GM12875 (cell line): ENCODE measurements around the gene WDR37.

Experiments used
- H3K4me3 ChIP-seq: one replicate; pipeline ENCODE4 v1.5.1; 2011; ENCODE audit warnings: low read depth, low read length, control low read depth
- TF ChIP-seq, protein P1 (sequence below): IDR thresholded peaks from 2 replicates; pipeline ENCODE4 v1.5.1; 2011; ENCODE audit warnings: low read depth, mild to moderate bottlenecking, control low read depth, inconsistent platforms, low read length, moderate library complexity, borderline replicate concordance; ENCODE audit not compliant: insufficient read depth

Gene WDR37

DNA sequence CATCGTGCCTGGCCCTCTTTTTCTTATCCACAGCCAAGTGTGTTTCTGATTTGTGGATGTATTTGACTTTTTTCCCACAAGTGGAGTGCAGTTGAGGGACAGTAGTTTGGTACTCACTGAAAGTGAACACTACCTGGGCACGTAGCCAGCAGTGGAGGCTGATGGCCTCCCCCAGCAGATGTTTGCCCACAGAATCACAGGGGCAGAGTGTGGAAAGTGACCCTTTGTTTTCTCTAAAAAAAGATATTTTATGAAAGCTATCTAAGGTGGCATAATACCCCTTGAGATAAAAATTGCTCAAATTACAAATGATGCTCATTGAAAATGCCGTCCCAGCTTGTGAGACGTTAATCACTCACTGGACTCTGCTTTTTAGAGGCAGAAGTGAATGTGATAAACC, 29.1 kb downstream of the WDR37 start:
- TF ChIP-seq, protein P1, sequence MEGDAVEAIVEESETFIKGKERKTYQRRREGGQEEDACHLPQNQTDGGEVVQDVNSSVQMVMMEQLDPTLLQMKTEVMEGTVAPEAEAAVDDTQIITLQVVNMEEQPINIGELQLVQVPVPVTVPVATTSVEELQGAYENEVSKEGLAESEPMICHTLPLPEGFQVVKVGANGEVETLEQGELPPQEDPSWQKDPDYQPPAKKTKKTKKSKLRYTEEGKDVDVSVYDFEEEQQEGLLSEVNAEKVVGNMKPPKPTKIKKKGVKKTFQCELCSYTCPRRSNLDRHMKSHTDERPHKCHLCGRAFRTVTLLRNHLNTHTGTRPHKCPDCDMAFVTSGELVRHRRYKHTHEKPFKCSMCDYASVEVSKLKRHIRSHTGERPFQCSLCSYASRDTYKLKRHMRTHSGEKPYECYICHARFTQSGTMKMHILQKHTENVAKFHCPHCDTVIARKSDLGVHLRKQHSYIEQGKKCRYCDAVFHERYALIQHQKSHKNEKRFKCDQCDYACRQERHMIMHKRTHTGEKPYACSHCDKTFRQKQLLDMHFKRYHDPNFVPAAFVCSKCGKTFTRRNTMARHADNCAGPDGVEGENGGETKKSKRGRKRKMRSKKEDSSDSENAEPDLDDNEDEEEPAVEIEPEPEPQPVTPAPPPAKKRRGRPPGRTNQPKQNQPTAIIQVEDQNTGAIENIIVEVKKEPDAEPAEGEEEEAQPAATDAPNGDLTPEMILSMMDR, result no peak
- no peak overlapping the region for H3K4me3 ChIP-seq

DNA sequence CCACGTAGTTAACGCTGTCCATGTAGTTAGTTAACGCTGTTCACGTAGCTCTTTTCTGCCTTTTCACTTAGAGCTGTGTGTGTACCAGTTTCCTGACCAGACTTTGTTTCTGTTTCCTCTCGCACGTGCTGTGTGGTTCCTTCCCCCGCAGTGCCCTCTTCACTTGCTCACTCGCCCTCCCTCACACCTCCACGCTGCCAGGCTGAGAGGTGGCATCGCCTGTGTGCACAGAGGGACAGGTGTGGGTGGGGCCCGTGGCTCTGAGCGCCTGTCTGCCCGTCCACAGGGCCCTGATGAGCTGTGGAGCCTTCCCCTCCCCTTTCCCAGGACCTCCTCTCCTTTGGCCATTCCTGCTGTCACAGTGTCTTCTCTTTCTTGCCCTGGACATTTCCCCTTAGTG, 30.6 kb downstream of the WDR37 start:
- TF ChIP-seq, protein P1, result no peak
- no peak overlapping the region for H3K4me3 ChIP-seq

DNA sequence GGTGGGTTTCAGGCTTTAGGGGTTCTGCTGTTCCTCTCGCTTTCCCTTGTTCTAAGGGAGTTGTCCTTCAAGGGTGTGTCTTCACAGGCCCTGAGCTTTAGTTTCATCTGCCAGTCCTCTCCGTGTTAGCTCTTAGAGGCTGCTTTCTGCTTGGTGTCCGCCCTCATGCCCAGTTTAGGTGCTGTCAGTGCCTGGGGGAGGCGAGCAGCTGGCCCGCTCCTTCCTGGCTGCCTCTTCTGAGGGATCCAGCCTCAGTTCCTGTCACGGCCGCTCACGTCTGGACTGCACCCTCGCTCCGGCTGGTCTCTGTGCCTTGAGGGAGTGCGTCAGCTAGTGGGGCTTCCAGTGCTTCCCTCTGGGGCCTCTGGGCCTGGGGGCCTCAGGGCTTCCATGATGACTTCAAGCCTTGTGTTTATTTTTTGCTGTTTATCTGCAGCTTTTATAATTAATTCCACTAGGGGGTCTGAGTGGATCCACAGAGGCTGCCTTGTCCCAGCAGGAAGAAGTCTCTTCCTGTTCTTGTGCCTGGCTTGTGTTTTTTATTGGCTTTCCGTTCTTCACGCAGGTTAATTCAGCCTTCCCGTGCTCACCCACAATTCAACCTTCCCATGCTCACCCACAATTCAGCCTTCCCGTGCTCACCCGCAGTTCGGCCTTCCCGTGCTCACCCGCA, 33.0 kb downstream of the WDR37 start:
- TF ChIP-seq, protein P1, result no peak
- no peak overlapping the region for H3K4me3 ChIP-seq

DNA sequence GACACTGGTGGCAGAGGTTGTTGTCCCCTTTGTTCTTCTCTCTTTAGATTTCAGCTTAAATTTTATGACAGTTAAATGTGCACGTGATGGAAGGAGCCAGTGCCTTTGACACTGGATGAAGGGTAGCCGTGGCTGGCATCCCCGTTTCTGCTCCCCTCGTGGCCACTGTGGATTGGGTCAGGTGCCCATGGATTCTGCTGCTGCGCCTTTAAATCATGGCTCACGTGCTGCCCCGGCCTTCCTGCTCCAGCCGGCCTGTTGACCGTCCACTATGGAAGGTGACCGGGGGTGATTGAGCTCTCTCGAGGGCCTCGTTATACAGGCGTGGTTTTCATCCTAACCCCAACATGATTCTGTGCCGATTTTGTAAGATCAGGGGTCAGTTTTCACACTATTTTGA, 34.5 kb downstream of the WDR37 start:
- TF ChIP-seq, protein P1, result no peak
- H3K4me3 ChIP-seq, result no peak overlapping the region

DNA sequence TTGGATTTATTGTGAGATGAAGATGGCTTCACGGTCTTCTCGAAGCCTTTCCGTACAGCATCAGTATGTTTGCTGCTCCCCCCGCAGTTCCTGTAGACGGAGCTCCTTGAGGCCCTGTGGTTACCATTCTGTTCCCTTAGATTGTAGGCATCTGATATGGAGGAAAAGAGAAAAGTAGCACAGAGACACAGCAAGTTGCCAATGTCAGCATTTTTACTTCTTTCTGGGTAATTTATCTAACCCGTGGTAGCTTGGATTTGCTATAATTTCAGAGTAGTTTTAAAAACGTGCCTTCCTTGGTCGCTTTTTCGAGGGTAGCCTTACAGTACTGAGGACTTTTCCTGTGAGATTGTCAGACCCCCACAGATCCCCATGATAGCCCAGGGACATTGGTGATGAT, 37.5 kb downstream of the WDR37 start:
- H3K4me3 ChIP-seq, result no peak overlapping the region
- TF ChIP-seq, protein P1, result no peak

DNA sequence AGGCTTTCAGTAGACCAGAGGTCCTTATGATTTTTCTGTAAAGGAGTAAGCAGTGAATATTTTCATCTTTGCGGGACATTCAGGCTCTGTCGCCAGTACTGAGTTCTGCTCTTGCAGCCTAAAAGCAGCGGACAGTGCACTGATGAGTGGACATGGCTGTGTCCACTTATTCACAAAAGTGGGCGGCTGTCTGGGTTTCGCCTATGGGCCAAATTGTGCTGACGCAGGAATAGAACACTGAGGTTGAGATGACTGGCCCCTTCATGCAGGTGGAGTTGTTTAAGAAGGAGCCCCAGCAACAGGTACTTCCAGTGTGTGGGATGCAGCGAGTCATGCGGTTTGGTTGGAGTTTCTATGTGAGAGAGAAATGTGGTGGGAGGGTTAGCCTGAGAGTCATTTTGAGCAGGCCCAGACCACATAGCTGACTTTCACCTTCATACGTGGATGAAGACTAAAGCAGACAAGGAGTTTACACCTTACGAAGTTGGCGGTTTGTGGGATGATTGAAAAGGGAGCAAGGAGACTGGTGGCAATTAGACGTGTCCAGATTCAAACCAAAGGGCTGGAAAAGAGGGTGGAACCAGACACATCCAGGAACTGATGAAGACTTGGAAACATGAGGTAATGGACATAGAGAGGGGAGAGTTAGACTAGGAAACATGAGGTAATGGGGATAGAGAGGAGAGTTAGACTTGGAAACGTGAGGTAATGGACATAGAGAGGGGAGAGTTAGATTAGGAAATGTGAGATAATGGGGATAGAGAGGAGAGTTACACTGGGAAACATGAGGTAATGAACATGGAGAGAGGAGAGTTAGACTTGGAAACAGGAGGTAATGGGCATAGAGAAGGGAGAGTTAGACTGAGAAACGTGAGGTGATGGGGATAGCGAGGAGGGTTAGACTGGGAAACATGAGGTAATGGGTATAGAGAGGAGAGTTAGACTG, 38.2 kb downstream of the WDR37 start:
- TF ChIP-seq, protein P1, result no peak
- H3K4me3 ChIP-seq, result no peak overlapping the region
